ENCODE data around the gene CYP4V2.
A peak's percentile ranks its signal among the peaks of the same experiment; 100 is the strongest.

The CYP4V2 gene

DNA sequence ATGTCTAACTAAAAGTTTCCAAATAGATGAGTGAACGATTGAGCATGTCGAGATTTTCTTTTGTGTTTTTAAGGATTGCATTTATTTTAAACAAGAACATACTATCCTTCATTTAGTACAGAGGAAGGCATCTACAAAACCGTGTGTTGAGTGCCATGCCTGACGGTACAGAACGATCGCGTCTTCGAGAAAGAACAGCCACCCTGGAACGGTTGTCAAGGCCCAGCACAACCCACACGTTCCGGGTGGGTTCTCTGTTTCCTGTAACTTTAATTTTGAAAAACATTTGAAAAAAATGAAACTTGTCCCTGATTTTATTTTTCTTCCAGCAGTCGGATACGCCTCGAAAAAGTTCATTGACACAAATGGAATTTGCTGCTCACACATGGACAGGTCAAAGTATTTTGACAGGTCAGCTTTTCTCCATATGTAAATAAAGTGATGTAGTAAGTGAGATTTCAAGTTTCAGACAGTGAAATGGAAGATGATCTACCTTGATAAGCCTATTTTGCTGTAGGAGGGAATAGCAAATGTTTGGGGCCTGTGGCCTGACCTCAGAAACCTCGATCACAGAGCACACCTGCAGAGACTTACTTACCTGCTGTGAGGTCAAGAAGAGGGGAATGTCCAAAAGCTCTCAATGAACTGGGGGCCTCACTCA is 24.4 kb upstream of the CYP4V2 start:
- H3K36me3 ChIP-seq (ENCODE audit: insufficient read depth), result no peaks in the 10 kb centered on the region
- H3K79me2 ChIP-seq (ENCODE audit: insufficient read depth, low read depth), result no peaks in the 10 kb centered on the region
- H3K4me2 ChIP-seq, result peak overlapping the region; percentile 22; the same call in 1 of the 2 replicates
- H4K20me1 ChIP-seq (ENCODE audit: insufficient read depth), result no peaks in the 10 kb centered on the region
- H3K4me3 ChIP-seq (IDR thresholded peaks at IDR 0.05; ENCODE audit: insufficient read depth, low read depth, low read length), result no peak overlapping the region
- H3K4me1 ChIP-seq (ENCODE audit: low read depth, poor library complexity, severe bottlenecking), result peaks cover 14% of the 10 kb centered on the region
- no peak overlapping the region for H3K9ac ChIP-seq
- no peak overlapping the region for H2AFZ ChIP-seq (ENCODE audit: low read depth)
- TF ChIP-seq, protein P1, sequence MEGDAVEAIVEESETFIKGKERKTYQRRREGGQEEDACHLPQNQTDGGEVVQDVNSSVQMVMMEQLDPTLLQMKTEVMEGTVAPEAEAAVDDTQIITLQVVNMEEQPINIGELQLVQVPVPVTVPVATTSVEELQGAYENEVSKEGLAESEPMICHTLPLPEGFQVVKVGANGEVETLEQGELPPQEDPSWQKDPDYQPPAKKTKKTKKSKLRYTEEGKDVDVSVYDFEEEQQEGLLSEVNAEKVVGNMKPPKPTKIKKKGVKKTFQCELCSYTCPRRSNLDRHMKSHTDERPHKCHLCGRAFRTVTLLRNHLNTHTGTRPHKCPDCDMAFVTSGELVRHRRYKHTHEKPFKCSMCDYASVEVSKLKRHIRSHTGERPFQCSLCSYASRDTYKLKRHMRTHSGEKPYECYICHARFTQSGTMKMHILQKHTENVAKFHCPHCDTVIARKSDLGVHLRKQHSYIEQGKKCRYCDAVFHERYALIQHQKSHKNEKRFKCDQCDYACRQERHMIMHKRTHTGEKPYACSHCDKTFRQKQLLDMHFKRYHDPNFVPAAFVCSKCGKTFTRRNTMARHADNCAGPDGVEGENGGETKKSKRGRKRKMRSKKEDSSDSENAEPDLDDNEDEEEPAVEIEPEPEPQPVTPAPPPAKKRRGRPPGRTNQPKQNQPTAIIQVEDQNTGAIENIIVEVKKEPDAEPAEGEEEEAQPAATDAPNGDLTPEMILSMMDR (conservative IDR thresholded peaks at IDR 0.05; ENCODE audit: low read depth, low read length), result no peak
- no peak overlapping the region for H3K27ac ChIP-seq
- no peaks in the 10 kb centered on the region for H3K27me3 ChIP-seq (ENCODE audit: insufficient read depth, low read depth)

DNA sequence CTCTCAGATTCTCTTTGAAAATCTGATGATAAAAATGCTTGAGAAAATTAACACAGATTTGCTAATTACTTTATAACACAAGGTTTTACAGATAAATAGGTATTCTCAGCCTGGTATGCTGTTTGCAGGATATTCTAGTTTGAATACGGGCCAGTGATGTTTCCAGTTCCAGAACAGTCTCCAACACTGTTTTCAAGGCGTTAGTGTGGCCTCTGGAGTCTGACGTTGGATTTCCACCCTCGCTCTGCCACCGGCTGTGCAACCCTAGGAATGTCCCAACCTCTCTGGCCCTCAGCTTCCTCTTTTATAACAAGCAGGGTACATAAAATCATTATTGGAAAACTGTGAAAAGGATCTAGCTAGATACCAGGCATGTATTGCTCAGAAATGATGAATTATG is 23.8 kb upstream of the CYP4V2 start:
- no peaks in the 10 kb centered on the region for H4K20me1 ChIP-seq (ENCODE audit: insufficient read depth)
- no peak overlapping the region for H3K9ac ChIP-seq
- H3K27ac ChIP-seq, result no peak overlapping the region
- H3K79me2 ChIP-seq (ENCODE audit: insufficient read depth, low read depth), result no peaks in the 10 kb centered on the region
- H2AFZ ChIP-seq (ENCODE audit: low read depth), result no peak overlapping the region
- H3K36me3 ChIP-seq (ENCODE audit: insufficient read depth), result no peaks in the 10 kb centered on the region
- peak overlapping the region; percentile 22; the same call in 1 of the 2 replicates for H3K4me2 ChIP-seq
- H3K27me3 ChIP-seq (ENCODE audit: insufficient read depth, low read depth), result no peaks in the 10 kb centered on the region
- TF ChIP-seq, protein P1 (conservative IDR thresholded peaks at IDR 0.05; ENCODE audit: low read depth, low read length), result no peak
- peaks cover 13% of the 10 kb centered on the region for H3K4me1 ChIP-seq (ENCODE audit: low read depth, poor library complexity, severe bottlenecking)
- no peak overlapping the region for H3K4me3 ChIP-seq (IDR thresholded peaks at IDR 0.05; ENCODE audit: insufficient read depth, low read depth, low read length)

DNA sequence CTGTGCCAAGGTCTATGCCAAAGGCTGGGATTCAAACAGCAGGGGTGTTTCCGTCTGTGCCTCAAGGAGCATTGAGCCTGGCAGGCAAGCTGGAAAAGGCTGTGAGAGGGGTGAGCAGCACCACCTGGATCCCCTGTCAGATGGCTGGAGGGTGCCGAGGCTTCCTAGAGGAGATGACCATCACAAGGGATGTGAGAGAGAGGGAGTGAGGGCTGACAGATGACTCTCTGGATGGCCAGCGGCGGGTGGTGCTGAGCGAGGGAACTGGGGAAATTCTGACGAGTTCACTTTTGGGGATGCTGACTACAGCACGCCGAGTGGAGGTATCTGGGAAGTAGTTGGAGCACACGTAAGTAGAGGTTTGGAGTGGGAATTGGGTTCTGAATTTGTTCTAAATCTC is 22.6 kb upstream of the CYP4V2 start:
- Histone ChIP-seq H3K27ac (no peak overlapping the region), H2AFZ (ENCODE audit: low read depth) (no peak overlapping the region), H3K4me3 (IDR thresholded peaks at IDR 0.05; ENCODE audit: insufficient read depth, low read depth, low read length) (no peak overlapping the region), H3K9ac (no peak overlapping the region), H3K4me1 (ENCODE audit: low read depth, poor library complexity, severe bottlenecking) (peaks cover 13% of the 10 kb centered on the region), H3K27me3 (ENCODE audit: insufficient read depth, low read depth) (no peaks in the 10 kb centered on the region), H3K79me2 (ENCODE audit: insufficient read depth, low read depth) (no peaks in the 10 kb centered on the region), H3K36me3 (ENCODE audit: insufficient read depth) (no peaks in the 10 kb centered on the region), H4K20me1 (ENCODE audit: insufficient read depth) (no peaks in the 10 kb centered on the region), H3K4me2 (no peak overlapping the region)
- TF ChIP-seq, protein P1 (conservative IDR thresholded peaks at IDR 0.05; ENCODE audit: low read depth, low read length), result no peak

DNA sequence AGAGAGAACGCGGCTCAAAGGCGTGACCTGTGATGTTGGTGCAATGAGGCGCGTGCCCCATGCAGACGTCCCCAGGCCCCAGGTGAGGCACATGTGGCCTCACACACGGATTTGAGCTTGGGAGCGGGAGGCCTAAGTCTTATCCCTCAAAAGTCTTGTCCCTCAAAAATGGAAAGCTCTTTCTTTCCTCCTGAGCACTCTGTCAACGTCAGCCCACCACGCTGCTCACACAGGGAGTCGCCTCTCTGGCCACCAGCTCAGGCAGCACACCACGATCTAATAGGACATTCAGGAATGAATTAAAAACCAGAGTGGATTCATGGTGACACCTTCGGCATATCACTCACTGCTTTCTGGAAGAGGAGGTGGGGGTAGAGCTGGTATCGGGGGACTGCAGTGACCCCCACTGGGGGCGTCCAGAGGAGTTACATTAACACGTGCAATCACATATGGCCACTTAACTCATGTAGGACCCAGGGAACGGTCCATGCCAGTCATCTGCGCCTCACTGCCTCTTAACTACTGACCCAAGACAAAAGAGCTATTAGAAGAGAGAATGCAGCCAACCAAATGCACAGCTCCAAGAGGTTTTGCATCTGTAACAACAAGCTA is 21.9 kb upstream of the CYP4V2 start:
- Histone ChIP-seq H3K36me3 (ENCODE audit: insufficient read depth) (no peaks in the 10 kb centered on the region), H3K4me2 (no peak overlapping the region), H4K20me1 (ENCODE audit: insufficient read depth) (no peaks in the 10 kb centered on the region), H3K9ac (no peak overlapping the region), H3K27ac (no peak overlapping the region), H3K79me2 (ENCODE audit: insufficient read depth, low read depth) (no peaks in the 10 kb centered on the region), H2AFZ (ENCODE audit: low read depth) (no peak overlapping the region), H3K27me3 (ENCODE audit: insufficient read depth, low read depth) (no peaks in the 10 kb centered on the region), H3K4me3 (IDR thresholded peaks at IDR 0.05; ENCODE audit: insufficient read depth, low read depth, low read length) (no peak overlapping the region), H3K4me1 (ENCODE audit: low read depth, poor library complexity, severe bottlenecking) (peaks cover 13% of the 10 kb centered on the region)
- TF ChIP-seq, protein P1 (conservative IDR thresholded peaks at IDR 0.05; ENCODE audit: low read depth, low read length), result no peak

Data from KMS-11 (cell line).